HK-2 (cell line): ENCODE results near the gene ADAM19.

Experiments used
- DNase-seq: peaks from one replicate; pipeline ENCODE4 v3.0.0-alpha.2; 2018; ENCODE audit not compliant: unreplicated experiment

The ADAM19 gene

DNA sequence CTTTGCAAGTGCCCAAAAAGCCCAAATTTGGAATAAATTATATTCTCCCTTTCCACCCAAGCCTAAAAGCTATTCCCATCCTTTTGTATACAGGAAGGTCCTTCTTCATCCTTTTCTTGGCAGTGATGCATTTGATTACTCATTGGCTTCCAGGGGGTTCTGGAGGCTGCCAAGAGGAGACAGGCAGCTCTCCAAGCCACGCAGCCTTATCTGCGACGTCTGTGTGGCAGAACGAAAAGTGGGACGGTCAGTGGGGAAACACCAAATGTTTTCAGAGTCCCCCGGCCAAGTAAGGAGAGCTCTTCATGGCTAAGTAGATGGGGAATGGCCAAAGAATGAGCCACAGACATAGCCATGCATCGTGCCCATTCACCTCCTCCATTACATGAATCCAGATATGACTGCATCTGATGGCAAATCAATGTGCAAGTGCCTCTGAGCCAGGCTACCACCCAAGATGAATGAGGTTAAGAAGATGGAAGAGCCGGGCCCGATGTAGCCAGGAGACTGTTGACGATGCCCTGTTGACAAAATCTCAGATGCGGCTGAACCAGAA is 12.1 kb downstream of the ADAM19 start:
- DNase-seq, result no peak

DNA sequence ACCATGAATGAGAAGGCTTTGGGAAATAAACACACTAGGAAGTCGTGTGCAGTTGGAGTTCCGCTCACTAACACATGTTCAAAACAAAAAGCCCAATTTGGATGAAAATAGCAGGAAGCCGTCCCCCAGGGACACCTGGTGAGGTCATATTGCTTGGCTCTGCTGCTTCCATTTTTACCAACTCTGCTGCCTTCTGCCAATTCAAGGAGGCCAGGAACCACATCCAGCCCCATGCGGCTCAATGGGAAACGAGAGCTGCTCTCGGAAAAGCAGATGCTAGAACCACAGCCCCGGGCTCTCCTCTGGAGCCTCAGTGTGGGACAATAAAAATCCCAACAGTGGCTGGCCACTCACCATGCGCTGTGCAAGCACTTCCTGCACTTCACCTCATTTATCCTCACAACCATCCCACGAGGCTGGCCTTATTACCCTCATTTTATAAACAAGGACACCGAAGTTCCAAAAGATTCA is 13.4 kb downstream of the ADAM19 start:
- DNase-seq, result no peak

DNA sequence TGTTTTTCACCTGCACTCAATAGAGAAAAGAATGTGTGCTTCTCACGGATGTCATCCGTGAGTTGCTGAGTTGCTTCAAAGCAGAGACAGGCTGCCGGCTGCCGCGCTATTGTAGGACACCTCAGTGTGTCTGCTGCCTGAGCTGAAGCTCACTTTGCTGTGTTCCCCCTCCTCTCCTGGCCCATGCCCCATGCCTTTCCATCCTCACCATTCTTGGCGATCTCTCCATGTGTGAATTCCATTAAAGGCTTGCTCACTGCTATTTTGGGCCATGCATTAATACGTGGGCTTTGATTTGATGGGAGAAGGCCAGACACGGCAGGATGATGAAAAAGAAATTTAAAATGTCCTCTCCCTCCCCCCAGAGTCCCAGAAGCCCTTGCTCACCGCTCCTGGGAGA is 14.5 kb downstream of the ADAM19 start:
- DNase-seq, result no peak

DNA sequence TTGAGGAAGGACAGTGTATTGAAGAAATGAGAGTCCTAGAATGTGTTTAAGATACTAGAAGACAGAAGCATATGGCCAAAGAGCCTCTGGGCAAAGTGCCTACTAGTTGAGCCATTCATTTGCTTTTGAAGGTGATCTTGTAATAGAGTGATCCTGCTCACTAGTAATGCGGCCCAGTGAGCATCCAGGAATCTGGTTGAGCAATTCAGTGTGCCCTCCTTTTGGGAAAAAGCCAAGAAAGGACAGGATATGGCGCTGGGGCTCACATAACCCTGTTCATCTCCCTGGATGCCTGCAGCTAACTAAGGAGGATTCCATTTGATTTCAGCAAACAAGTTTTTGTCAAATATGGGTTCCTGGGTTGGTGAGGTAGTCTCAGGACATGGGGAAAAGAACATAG is 16.3 kb downstream of the ADAM19 start:
- peak; percentile 8 for DNase-seq

DNA sequence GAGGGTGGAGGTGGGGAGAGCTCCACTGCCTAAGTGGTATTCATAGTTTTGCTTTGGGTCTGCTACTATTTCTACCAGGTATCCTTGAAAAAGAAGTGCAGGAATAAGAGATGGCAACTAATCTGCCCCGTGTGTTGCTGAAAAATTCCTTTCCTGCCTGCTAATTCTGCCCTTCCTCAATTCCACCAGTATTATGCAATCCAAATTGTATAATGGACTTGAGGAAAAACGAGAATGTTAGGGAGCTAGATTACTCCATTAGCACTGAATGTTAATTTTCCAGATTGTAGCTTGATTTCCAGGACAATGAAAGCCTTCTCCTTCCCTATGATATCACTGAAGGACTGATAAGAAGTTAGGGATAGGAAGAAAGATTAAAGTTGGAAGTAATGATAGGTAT is 16.9 kb downstream of the ADAM19 start:
- DNase-seq, result no peak

DNA sequence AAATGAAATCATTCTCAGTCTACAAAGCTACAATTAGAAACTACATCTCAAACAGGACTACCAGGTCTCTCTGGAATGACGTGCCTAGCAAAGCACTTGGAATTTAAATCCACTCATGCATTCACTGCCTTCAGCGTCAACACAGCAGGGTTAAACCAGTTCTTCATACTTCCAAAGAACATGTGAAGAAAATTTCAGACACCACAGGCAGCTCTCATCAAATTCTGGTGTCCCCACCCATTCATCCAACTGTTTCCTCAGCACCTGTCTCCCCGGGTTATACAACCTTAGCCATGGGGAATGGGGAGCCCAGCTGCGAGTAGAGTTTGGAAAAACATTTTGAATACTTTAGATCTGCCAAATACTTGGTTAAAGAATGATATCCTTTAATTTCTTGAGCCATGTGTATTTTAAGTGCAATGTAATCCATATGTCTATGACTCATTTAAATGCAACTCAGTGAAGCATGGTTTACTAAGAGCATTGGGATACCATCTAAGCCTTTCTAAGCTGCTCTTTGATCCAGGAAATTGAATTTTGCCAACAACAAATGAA is 17.5 kb downstream of the ADAM19 start:
- no peak for DNase-seq

DNA sequence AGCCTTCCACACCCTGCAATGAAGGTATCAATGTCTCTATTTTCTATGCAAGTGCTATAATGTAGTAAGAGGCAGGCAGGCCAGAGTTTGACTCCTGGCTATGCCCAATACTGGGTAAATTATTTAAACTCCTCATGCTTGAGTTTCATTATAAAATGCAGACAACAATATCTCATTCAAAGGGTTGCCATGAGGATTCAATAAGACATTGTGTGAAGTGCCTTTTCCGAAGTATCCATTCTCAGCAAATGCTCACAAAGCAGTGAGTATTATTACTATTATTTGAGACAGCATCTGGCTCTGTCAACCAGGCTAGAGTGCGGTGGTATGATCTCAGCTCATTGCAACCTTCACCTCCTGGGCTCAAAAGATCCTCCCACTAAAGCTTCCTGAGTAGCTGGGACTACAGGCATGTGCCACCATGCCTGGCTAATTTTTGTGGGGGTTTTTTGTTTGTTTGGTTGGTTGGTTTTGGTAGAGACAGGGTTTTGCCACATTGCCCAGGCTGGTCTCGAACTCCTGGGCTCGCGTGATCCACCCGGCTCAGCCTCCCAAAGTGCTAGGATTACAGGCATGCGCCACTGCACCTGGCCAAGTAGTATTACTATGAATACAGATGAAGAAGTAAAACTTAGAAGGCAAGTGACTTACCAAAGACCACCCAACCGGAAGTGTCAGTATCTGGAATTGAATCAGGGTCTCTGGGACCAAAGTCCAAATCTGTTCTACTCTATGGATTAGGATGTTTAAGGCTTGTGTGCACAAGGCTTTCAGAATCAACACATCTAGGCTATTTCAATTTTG is 18.8 kb downstream of the ADAM19 start:
- no peak for DNase-seq

DNA sequence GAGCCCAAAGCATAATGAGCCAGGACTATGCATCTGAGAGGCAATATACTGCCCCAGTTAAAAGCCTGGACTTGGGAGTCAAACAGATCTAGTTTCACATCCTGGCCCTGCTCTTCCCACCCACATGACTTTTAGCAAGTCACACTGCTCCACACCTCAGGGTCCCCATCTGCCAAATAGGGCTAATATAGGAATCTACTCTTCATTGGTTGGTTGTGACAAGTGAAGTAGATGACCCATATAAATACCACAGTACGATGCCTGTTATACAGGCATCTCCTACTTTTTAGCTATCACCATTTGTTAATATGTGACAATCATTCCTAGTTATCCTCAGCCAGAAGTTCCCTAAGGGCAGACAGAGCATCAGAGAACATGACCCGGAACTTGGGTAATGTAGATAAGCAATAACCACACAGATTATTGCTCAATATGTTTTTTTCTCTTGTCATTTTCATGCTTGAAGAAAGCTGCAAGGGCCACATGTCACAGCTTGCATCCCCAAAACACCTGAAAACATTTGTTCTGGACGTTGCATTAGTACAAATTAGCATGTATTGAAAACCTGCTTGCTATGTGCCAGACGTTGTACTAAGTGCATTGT is 20.4 kb downstream of the ADAM19 start:
- no peak for DNase-seq

DNA sequence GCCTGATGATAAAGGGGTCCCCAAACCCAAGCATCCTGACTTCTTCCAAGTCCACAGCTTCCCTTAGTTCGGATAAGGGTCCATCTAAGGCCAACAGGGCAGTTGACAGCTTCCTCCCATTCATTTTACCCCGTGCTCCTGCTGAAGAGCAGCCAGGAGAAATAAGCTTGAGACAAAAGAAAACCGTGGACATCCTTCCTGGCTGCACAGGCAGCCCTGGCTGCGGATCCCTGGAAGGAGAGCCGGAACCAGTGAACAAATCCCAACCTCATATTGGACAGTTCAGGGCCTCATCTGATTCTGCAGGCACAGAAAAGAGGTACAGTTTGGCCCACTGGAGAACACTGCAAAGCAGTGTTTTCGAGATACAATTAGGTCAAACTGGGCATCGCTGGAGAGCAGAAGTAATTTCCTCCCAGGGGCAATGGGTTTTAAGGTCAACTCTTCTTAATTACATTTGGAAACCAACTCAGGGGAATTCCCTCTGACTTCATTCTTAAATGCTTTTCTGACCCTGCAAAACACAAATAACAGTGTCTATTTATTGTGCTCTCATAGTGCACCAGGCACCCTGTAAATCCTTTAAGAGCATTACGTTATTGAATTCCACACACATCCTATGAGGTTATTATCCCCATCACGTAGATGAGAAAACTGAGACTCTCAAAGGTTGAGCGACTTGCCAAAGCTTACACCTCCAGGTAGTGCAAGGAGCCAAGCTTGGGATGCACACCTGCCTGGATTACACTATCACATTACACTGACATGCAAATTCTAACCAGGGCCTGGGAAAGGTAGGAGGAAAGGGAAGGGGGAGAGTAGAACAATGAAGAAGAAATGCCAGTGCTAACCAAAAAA is 21.2 kb downstream of the ADAM19 start:
- no peak for DNase-seq

DNA sequence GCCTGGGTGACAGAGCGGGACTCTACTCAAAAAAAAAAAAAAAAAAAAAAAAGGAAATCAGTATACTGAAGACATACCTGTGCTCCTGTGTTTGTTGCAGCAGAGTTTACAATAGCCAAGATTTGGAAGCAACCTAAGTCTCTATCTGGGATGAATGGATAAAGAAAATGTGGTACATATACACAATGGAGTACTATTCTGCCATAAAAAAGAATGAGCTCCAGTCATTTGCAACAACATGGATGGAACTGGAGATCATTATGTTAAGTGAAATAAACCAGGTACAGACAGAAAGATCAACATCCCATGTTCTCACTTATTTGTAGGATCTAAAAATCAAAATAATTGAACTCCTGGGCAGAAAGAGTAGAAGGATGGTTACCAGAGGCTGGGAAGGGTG is 22.9 kb downstream of the ADAM19 start:
- DNase-seq, result no peak

DNA sequence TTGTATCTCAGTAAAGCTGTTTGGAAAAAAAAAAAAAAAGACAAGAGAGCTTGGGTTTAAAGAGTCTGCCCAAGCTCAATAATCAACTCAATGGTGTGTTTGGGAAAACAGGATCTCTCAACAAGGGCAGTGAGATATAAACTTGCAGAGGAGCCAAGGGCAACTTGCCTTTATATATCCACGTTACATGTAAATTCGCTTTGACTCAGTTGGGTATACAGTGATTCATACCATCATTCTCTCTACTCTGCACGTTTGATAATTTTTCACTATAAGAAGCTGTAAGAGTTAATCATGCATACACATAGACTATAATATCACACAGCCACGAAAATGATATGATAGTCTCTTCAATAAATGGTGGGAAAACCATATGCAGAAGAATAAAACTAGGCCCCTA is 24.9 kb downstream of the ADAM19 start:
- DNase-seq, result no peak

DNA sequence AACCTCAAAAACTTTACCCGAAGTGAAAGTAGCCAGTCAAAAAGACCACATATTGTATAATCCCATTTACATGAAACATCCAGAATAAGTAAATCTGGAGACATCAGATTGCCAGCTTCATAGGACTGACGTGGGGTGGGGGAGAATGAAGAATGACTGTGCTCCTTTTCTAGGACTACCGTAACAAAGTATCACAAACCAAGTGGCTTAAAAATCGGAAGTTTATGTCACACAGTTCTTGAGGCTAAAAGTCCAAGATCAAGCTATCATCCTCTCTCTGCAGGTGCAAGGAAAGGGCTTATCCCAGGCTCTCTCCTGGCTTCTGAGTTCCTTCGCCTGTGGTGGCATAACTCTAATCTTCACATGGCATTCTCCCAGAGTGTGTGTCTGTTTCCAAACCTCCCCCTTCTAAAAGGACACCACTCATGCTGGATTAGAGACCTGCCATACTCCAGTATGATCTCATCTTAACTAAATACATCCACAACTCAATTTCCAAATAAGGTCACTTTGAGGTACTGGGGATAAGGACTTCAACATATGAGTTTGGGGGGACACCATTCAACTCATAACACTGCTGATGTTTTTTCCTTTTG is 25.5 kb downstream of the ADAM19 start:
- no peak for DNase-seq

DNA sequence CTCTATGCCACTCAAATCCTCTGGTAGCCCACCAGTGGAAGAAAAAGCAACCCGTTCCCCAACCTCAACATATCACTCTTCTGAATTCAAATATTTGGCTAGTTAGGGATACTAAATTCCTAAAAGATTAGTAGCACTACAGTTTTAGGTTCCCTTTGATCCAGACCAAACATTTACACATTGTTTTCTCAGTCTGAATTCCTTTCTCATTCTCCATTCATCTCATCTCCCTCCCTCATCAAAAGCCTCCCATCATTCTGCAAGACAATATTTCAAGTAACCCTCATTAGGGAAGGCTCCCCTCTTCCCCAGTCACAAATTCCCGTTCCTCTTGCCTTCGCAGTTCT is 26.3 kb downstream of the ADAM19 start:
- DNase-seq, result no peak

DNA sequence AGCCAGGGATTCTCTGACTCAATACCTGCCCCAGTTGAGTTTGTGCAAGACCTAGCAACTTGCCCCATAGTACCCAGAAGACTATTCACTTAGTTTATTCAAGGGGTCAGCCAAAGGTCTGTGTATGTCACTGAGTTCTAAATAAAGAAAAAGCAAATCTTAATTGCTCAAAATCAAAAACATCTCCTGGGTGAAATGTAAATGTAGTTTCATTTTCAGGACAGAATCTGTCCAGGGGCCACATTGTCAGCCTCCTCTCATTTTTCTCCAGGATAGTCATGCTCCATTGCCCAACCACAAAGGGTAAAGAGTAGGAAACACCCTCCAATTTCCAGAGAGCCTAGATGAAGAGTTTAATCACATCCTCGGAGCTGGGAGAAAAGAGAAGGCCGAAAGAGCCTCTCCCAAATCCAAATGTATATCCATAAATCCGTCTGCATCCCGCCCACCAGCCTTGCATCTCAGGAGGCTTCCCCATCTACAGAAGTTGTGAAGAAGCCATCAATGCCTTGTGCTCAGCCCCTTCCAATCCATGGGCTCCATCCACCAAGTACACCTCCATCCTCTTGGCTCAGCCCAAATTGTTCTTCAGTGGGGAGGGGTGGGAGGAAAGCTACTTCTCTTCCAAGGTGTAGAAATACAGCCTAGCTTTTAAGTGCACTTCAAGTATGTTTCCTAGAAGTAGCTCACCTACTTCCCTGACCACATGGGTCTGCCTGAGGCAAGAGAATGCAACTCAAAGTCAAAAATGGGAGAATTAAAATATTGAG is 26.9 kb downstream of the ADAM19 start:
- DNase-seq, result no peak

DNA sequence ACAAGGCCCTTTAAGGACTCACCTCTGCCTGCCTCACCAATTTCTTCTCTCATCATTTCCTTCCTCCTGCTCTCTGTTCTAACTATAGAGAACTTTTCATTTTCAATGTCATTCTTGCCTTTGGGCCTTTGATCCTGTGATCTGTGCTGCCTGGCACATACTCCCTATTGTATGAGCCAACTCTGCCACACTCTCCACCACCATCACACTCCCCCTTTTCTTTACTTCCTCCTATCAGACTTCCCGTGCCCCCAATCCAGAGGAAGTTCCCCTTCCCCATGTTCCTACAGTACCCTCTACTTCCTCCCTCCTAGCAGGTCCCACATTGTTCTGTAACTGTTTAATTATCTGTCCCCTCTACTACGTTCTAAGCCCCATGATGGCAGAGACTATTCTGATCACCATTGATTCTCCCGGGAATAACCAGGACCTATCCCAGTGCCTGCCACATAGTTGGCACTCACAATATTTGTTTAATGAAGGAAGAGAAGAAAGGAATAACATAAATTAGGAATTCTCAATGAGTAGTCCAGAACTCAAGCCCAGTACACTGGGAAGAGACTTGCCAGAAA is 27.5 kb downstream of the ADAM19 start:
- no peak for DNase-seq

DNA sequence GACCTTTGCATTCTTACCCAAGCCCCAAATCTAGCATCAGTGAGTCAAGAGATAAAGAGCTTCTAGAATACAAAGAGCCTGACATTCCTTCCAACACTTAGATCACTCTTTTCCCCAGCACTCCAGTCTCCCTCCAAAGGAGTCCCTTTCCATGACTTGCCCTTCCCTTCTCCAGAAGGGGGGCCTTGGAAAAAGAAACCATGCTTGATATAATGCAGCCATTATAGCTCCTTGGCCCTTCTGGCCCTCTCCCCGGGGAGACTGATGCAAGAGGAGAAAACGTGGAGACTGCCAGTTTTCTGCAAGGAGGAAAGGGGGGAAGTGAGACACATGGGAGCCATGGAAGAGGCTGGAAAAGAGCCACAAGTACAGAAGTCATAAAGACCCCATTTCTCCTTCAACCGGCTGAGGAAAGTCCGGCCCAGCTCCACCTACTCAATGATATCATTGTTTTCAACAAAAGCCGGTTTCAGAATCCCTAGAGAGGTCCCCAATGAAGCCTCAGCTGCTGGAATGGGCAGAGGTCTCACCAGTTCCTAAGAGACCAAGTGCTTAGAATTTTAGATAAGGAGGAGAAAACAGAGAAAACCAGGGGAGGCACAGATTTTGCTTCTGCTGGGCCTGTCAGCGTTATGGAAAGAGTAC is 29.0 kb downstream of the ADAM19 start:
- DNase-seq, result no peak

DNA sequence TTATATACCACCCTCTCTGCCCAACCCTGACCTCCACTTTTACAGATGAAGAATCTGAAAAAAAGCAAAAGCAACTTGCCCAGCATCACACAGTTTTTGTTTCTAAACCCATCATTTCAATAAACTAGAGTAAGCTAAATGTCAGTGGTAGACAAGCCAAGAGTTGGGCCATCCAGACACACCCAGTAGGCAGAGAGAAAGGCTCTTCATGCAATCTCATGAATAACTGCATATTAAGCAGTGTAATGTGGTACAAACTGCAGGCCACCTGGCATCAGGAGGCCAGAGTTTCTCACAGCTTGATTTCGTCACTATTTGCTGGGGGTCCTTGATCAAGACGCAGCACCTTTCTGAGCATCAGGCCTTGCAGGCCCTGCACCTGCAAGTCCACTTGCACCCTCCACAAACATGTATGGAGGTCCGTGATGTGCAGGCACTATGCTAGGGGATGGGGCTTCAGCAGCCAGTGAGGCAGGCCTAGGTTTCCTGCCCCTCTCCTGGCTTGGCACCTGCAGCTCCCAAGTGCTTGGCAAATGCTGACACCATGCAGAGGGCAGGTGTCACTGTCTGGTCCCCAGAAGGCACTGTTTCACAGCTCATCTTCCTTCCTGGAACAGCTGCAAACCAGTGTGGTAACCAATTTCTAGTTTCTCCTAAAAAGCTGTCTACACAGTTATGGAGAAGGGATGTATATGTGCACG is 29.8 kb downstream of the ADAM19 start:
- DNase-seq, result no peak

DNA sequence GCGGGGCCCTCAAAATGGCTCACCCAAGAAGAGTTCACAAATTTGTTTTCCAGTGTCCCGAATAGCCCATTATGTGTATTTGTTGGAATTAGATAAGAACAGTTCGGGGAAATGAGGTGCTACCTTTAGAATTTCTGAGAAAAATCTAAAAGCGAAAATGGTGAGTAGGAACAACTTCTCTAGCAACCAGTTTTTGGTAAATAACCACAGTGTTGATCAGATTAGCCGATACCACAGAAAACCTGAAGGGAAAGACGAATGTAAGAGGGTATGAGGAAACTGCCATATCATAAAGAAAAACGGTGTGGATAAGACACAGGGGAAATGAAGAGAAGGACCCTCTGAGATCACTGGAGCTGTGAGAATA is 31.0 kb downstream of the ADAM19 start:
- no peak for DNase-seq

DNA sequence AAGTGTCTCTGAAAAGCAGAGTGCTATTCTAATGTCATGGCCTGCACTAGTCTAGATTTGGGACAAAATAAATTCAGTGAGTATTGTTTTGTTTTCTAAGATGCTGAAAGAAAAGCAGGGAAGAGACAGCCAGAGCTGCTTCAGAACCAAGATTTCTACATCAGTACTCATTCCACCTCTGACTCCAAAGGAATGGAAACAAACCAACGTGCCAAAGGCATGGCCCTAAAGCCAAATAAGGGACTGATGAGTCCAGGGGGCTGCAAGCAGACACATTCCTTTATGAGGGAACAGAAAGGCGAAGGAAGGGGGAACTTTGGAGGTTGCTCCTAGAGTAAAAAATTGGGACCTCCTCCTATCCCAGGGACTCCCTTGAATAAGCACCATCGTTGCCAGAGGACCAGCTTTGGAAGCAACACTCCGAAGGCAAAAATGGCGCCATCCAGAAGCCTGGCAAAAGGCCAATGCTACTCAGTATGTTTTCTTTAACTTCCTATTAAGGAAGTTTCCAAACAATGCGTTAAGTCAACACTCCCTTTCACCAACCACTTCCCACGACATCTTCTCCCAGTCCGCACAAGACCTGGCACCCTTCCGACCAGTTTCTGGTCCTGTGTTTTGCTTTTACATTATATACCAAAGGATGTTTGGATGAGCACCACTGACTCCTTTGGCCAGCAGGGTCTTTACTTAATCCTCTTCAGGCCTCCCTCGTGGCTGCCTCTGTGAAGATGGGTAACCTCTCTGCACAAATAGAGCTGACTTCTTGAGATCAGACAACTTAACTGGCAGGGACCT is 31.6 kb downstream of the ADAM19 start:
- DNase-seq, result no peak
